Keratinocyte (primary cell): Measurements from ENCODE around the gene CELF2. TPM values are rescaled to one million over a fixed set of nuclear protein-coding genes. Genes with fewer than 3 reads are reported as not detected.

Source experiments
- DNase-seq: peaks from one replicate; pipeline ENCODE4 v3.0.0-alpha.2; 2011; ENCODE audit warnings: low read depth, missing footprints, low spot score
- FAIRE-seq: peaks from 2 replicates; lab custom pipeline; 2011; peaks lifted over from hg19 to GRCh38; lab: Jason Lieb, UNC
- H2AFZ ChIP-seq: 2 replicates; pipeline ENCODE4 v1.6.0; 2012; ENCODE audit warnings: low read length, control low read depth, inconsistent platforms; ENCODE audit not compliant: control insufficient read depth
- H3K27ac ChIP-seq: 2 replicates; pipeline ENCODE4 v1.5.1; 2011; ENCODE audit warnings: low read length; ENCODE audit not compliant: control insufficient read depth, insufficient read depth
- H3K27me3 ChIP-seq: 3 replicates; pipeline ENCODE4 v1.6.0; 2011; ENCODE audit warnings: low read length; ENCODE audit not compliant: control insufficient read depth, insufficient read depth; ENCODE audit errors: extremely low read depth
- H3K36me3 ChIP-seq, 2 experiments: 2 replicates in 1 of 2; 3 replicates in 1 of 2; pipeline ENCODE4 v1.5.1; 2011; ENCODE audit warnings: low read length in 2 of 2, mild to moderate bottlenecking in 1 of 2; ENCODE audit not compliant: control insufficient read depth in 2 of 2, insufficient read depth in 2 of 2; ENCODE audit errors: extremely low read depth in 1 of 2
- H3K4me1 ChIP-seq: 3 replicates; pipeline ENCODE4 v1.5.1; 2011; ENCODE audit warnings: low read length; ENCODE audit not compliant: control insufficient read depth, insufficient read depth; ENCODE audit errors: extremely low read depth
- H3K4me2 ChIP-seq: 3 replicates; pipeline ENCODE4 v1.6.0; 2011; ENCODE audit warnings: low read depth, low read length; ENCODE audit not compliant: control insufficient read depth, insufficient read depth; ENCODE audit errors: extremely low read depth
- H3K4me3 ChIP-seq, 3 experiments: fragments of 200-600 bp in 1 of 3; sonication (generic) in 1 of 3; 2 replicates in 2 of 3; 3 replicates in 1 of 3; pipeline ENCODE4 v1.5.1; 2011 to 2016; ENCODE audit warnings: low read length in 3 of 3, mild to moderate bottlenecking in 3 of 3, control low read depth in 2 of 3, inconsistent platforms in 1 of 3, low read depth in 1 of 3, mixed read lengths in 1 of 3, mixed run types in 1 of 3, moderate library complexity in 1 of 3; ENCODE audit not compliant: control insufficient read depth in 2 of 3, insufficient read depth in 2 of 3; ENCODE audit errors: extremely low read depth in 1 of 3
- H3K79me2 ChIP-seq: 2 replicates; pipeline ENCODE4 v1.6.0; 2012; ENCODE audit warnings: low read length; ENCODE audit not compliant: control insufficient read depth, insufficient read depth
- H3K9ac ChIP-seq: 3 replicates; pipeline ENCODE4 v1.6.0; 2011; ENCODE audit warnings: low read length; ENCODE audit not compliant: control insufficient read depth, insufficient read depth; ENCODE audit errors: extremely low read depth
- H3K9me1 ChIP-seq: 3 replicates; pipeline ENCODE4 v1.6.0; 2011; ENCODE audit warnings: low read length; ENCODE audit not compliant: control insufficient read depth, insufficient read depth; ENCODE audit errors: extremely low read depth
- H3K9me3 ChIP-seq: 2 replicates; pipeline ENCODE4 v1.5.1; 2012; ENCODE audit warnings: low read depth, low read length; ENCODE audit not compliant: control insufficient read depth
- H4K20me1 ChIP-seq: 3 replicates; pipeline ENCODE4 v1.6.0; 2011; ENCODE audit warnings: low read length; ENCODE audit not compliant: control insufficient read depth, insufficient read depth; ENCODE audit errors: extremely low read depth
- EZH2 ChIP-seq: IDR thresholded peaks from one replicate; pipeline ENCODE4 v1.6.1; 2012; ENCODE audit warnings: inconsistent platforms, mild to moderate bottlenecking, low read length, moderate library complexity
- dilution Hi-C: fragments of 300-500 bp; cut with MboI; formaldehyde crosslinking; loops from one replicate; pipeline ENCODE4 v1.7.0; 2020; ENCODE audit warnings: low sequenced_read_pairs; ENCODE audit not compliant: extremely low pct_ligation_motif_present
- polyA plus RNA-seq, 5 experiments: library from polyadenylated mRNA; depleted of rRNA in 3 of 5; stranded (reverse) in 3 of 5; stranded (forward) in 1 of 5; unstranded in 1 of 5; fragments of >200 nt; gene quantifications; 1 replicate in 1 of 5; 2 replicates in 3 of 5; 3 replicates in 1 of 5; pipeline versions ENCODE4 v1.2.1 to v1.2.3, GENCODE V29; 2011 to 2012; ENCODE audit warnings: missing spikeins in 2 of 5, low read depth in 1 of 5, low replicate concordance in 1 of 5
- TF ChIP-seq, protein P1 (sequence below), 3 experiments: IDR thresholded peaks in 1 of 3; conservative IDR thresholded peaks in 1 of 3; optimal IDR thresholded peaks in 1 of 3; 2 replicates in 2 of 3; 3 replicates in 1 of 3; pipeline versions ENCODE3 to v1.5.1; 2011; ENCODE audit warnings: low read length in 3 of 3, mild to moderate bottlenecking in 3 of 3, moderate library complexity in 2 of 3, control low read depth in 1 of 3, inconsistent platforms in 1 of 3; ENCODE audit not compliant: insufficient read depth in 2 of 3; ENCODE audit errors: extremely low read depth in 1 of 3

The CELF2 gene
- polyA plus RNA-seq, 1 donor (not counting 4 experiments of a cell fraction or from before 2014, with no cell fraction given), result 9.8 TPM

DNA sequence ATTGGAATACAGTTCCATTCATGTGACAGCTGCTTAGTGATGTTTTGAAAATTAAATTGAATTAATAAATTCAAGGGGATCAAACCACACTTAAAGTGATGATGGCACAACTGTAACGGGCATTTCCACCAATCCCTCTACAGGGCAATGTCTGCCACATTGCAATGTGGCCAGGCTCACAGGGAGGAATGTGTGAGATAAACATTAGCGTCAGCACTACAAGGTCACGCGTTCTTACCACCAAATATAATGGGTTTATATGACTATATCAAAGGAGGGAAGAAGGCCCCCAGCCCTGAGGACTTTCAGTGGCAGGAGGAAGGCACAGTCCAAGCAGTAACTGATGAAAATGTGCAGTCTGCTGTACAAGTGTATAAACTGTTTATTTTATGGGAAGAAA is 31.1 kb upstream of the CELF2 start:
- no peaks in the 10 kb centered on the region for H3K9me3 ChIP-seq
- FAIRE-seq, result no peak

DNA sequence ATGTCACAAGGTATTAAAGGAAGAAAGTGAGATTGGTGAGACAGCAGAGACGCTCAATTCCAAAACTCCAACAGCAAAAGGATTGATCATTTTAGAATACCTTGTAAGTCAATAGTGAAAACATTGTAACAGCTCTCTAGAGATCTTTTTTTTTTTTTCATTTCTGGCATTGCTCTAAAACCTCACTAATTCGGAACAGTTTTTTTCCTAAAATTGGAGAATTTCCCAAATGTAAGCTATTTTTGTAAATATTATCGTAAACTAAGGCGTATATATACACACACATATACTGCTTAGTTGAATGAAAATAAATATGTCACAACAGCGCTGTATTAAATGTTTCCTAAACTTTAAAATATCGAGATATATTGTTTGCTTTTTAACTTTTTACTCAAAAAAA is 30.6 kb upstream of the CELF2 start:
- Histone ChIP-seq H3K27me3 (no peaks in the 10 kb centered on the region), H2AFZ (no peak overlapping the region), H3K4me2 (no peak overlapping the region), H3K27ac (no peak overlapping the region), H3K4me3 (no peak overlapping the region), H3K79me2 (no peaks in the 10 kb centered on the region), H3K9me3 (no peaks in the 10 kb centered on the region), H3K36me3 (no peaks in the 10 kb centered on the region), H3K4me1 (no peaks in the 10 kb centered on the region), H3K9me1 (no peaks in the 10 kb centered on the region), H4K20me1 (no peaks in the 10 kb centered on the region), H3K9ac (no peak overlapping the region)
- dilution Hi-C loops, result no loop called here
- TF ChIP-seq, protein P1, sequence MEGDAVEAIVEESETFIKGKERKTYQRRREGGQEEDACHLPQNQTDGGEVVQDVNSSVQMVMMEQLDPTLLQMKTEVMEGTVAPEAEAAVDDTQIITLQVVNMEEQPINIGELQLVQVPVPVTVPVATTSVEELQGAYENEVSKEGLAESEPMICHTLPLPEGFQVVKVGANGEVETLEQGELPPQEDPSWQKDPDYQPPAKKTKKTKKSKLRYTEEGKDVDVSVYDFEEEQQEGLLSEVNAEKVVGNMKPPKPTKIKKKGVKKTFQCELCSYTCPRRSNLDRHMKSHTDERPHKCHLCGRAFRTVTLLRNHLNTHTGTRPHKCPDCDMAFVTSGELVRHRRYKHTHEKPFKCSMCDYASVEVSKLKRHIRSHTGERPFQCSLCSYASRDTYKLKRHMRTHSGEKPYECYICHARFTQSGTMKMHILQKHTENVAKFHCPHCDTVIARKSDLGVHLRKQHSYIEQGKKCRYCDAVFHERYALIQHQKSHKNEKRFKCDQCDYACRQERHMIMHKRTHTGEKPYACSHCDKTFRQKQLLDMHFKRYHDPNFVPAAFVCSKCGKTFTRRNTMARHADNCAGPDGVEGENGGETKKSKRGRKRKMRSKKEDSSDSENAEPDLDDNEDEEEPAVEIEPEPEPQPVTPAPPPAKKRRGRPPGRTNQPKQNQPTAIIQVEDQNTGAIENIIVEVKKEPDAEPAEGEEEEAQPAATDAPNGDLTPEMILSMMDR (optimal IDR thresholded peaks at IDR 0.05 in 1 of 3, IDR thresholded peaks at IDR 0.05 in 1 of 3, conservative IDR thresholded peaks at IDR 0.05 in 1 of 3; ENCODE audit: extremely low read depth in 1 of 3, insufficient read depth in 2 of 3, low read length in 3 of 3), result no peak
- TF ChIP-seq EZH2, result no peak
- no peak for FAIRE-seq
- no peak for DNase-seq

More for the DNA sequence above, 31.1 kb upstream of the CELF2 start:
- H3K4me3 ChIP-seq, result no peak overlapping the region
- H3K27me3 ChIP-seq, result no peaks in the 10 kb centered on the region
- no peaks in the 10 kb centered on the region for H4K20me1 ChIP-seq
- no peaks in the 10 kb centered on the region for H3K36me3 ChIP-seq
- DNase-seq, result no peak
- no peaks in the 10 kb centered on the region for H3K4me1 ChIP-seq
- no peak overlapping the region for H2AFZ ChIP-seq
- TF ChIP-seq EZH2, result no peak
- TF ChIP-seq, protein P1 (optimal IDR thresholded peaks at IDR 0.05 in 1 of 3, IDR thresholded peaks at IDR 0.05 in 1 of 3, conservative IDR thresholded peaks at IDR 0.05 in 1 of 3; ENCODE audit: extremely low read depth in 1 of 3, insufficient read depth in 2 of 3, low read length in 3 of 3), result no peak
- H3K4me2 ChIP-seq, result no peak overlapping the region
- no peak overlapping the region for H3K9ac ChIP-seq
- dilution Hi-C loops, result no loop called here
- no peak overlapping the region for H3K27ac ChIP-seq
- no peaks in the 10 kb centered on the region for H3K79me2 ChIP-seq
- no peaks in the 10 kb centered on the region for H3K9me1 ChIP-seq
